ENCODE measurements around the gene BCL2L14.

The BCL2L14 gene, protein sequence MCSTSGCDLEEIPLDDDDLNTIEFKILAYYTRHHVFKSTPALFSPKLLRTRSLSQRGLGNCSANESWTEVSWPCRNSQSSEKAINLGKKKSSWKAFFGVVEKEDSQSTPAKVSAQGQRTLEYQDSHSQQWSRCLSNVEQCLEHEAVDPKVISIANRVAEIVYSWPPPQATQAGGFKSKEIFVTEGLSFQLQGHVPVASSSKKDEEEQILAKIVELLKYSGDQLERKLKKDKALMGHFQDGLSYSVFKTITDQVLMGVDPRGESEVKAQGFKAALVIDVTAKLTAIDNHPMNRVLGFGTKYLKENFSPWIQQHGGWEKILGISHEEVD

DNA sequence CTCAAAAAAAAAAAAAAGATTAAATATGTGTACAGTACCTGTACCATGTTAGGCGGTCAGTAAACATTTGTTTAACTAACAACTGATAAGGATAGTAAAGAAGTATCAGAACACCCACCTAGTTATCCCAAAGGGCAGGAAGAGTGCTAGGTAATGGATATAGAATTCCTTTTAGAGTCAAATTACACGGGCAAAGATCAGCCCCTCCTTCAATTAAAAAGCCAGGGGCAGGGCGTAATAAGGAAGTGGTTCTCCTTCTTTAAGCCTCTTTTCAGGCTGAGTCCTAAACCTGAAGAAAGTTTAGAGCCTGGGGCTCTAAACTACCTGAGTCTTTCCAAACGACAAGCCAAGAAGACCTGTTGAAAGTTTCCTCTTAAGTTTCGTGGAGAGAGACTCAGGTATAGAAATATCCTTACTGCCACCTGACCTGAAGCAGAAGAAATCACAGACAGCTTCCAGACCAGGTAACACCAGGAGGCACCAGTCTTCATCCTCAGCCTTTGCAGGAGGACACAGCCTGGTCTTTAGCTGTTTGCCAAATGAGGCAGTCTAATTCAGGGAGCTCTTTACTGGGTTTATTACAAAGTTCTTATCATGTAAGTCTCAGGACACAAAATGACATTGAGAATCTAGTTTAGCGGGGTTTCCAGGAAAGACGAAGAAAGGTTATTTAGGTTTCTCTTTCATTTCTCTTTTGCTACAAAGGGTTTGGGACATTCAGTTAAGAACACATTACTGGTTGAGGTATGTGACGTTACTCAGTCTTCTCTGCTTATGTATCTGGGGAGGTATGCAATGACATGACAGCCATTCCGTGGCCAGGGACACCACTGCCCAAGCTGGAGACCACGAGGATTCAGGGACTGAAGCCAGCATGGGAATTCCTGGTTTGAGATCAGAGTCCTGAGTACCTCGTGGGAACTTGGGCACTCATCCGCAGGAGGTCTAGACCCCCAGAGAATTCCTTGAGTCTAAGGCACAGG lies at the start of gene BCL2L14:
Gene BCL2L14, plus strand, starts transcription at position 266 of the 983 bp plus-strand sequence. CDS start 8,367 bp downstream, outside the sequence.
- DNase-seq: no peak

DNA sequence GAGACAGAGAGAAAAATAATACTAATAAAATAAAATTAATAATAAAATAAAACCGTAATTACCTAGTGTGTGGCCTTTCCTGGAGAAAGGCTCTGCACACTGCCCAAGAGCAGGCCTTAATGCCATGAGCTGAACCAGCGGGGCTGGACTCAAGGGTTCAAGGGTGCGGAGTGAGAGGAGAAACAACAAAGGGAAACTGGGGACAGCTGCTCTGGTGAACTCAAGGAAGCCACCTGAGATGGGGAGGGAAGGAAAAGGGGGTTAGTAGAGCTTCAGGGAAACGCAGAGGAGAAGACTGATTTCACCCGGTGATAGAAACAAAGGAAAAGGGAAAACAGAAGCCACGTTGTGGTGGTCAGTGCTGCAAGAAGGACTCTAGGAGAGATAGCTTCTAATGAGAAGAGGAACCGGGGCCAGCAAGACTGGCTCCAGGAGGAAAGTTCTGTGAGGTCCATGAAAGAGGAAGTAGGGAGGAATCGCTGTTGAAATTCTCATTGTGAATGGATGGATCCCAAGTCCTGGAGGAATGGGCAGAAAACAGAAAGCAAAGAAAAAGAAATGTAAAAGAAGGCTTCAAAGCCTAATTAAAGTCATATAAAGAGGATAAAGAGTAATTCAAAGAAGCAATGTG lies 48.3 kb upstream of the BCL2L14 start:
- DNase-seq: no peak

- no peak for DNase-seq
Observed at GRCh38 chr12:12023456-12023855, 47.3 kb upstream of the BCL2L14 start.

DNA sequence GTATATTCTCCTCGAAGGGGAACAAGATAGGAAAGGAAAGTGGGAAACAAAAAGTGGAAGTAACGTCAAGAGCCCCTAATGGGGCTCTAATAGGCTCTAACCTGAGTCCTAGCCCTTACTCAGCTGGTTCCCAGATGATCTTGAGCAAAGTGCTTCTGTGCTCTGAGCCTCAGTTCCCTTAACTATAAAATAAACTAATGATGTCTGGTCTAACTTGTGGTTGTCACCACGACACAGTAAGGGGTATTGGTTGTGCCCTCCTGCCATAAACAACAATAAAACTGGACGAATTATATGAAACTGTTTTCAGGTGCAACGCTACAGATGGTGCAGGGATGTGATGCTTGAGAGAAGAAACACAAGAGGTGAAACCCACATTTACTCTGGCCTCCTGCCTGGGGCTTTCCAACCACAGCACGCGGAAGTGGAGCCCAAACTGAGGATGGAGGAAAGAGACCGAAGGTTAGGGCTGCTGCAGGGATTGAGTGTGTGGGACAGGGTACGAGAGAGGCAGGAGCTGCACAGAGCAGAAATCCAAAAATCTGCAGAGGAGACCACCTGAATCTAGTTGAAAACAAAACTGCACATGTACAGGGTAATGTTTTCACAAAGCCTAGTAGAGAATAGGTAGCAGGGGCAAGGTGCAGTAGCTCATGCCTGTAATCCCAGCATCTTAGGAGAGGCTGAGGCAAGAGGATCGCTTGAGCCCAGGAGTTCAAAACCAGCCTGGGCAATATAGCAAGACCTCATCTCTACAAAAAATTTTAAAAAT lies 45.6 kb upstream of the BCL2L14 start:
- no peak for DNase-seq

DNA sequence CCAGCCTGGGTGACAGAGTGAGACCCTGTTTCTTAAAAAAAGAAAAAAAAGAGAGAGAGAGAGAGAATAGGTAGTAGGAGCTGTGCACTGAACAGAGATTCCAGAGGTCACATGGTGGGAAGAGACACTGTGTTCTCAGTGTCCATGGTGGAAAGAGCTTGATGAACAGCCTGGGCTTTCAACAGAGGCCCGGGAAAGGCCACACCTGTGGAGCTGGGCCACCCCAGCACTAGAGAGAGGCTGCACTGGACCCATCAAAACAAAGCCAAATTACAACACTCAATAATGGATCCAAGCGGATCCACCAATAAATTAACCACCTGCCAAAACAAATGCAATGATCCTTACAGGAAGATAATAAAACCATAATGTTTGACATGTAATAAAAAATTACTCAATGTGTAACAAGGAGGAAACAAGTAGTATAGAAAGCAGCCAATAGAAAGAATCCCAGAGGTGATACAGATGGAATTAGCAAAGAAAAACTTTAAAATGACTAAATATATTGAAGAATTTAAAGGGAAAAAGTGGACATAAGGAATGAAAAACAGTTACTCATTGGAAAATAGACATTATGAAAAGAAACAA lies 44.8 kb upstream of the BCL2L14 start:
- DNase-seq: no peak

- no peak for DNase-seq
Observed at GRCh38 chr12:12028668-12029402, 41.9 kb upstream of the BCL2L14 start.

GRCh38 chr12:12029653-12030052 lies 41.1 kb upstream of the BCL2L14 start:
- DNase-seq: no peak

DNA sequence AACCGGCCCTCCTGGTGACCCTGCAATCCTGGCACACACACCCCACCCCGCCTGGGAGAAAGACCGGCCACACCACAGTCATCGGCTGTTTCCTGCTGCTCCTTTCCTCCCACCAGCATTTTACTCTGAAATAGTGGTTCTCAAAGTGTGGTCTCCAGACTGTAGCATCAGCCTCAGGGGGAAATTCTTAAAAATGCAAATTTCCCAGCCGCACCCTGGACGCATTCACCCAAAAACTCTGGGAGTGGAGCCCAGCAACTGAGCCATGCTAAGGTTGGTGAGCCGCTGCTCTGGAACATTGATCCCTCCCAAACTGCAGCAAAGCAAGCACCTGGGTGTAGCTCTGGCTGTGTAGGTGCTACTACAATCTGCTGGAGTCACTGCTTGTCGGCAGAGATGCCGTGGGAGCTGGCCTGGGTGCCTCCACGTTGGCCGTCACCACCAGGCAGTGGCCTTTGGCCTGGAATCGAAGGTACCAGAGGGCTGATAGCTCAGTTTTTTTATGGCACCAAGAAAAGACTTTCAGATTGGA lies 38.4 kb upstream of the BCL2L14 start:
- no peak for DNase-seq

DNA sequence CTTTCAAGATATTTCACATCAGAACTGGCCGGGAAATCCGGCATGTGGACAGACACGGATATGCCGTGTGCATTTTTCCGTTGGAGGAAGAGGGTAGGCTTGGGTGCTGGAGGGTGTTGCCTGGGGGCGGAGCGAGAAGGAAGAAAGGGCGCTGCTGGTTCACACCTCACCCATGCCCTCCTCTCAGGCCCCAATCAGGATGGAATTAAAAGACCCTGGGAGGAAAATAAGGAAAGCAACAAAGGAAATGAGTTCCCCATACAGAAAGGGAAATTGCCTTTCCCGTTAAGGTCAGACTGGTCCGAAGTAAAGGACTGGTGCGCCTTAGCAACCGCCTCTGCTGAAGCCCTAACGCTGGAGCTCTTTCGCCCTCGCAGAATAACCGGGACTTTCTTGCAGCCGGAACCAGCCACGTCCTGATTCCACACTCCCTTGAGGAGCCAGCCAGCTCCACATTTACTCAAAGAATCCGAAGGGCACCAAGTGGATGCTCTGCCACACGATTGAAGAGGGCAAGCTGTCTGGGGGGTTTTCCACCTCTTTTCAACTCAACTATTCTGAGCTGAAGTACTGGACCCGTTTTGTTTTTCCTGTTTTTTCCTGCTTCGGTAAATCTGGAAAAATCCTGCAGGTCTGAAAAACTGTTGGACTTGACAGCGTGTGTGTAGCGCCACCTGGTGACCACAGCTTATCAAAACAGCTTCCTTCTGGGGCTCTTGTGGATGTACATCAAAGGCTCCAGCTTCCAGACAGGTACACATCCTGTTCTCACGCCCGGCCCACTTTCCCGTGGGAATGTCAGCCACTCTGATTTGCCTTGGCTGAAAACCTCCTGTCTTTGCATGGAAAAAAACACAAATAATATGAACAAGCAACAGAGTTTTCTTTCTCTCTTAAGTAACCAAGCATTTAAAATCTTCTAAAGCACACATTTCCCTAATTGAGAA lies 37.6 kb upstream of the BCL2L14 start:
- DNase-seq: peak in 12 of 14 donors; percentile 35 to 76 (median 67)

GRCh38 chr12:12033824-12034223 lies 36.9 kb upstream of the BCL2L14 start:
- no peak for DNase-seq

- no peak for DNase-seq
Observed at GRCh38 chr12:12034344-12034743, 36.4 kb upstream of the BCL2L14 start.

GRCh38 chr12:12035229-12035628 lies 35.5 kb upstream of the BCL2L14 start:
- no peak for DNase-seq

DNA sequence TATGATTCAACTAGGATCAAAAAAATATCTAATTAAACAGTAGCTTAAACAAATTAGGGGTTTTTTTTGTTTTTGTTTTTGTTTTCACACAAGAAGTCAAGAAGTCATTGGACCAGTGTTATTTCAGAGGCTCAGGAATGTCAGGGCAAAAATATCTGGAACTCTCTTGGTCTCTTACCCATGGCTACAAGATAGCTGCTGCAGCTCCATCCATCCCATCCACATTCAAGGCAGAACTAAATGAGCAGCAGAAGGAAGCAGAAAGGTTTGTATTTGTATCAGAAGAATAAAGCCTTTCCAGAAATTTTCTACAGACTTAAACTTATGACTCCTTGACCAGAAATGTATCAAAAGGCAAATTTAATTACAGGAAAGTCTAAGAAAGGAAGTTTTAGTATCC lies 33.8 kb upstream of the BCL2L14 start:
- no peak for DNase-seq

DNA sequence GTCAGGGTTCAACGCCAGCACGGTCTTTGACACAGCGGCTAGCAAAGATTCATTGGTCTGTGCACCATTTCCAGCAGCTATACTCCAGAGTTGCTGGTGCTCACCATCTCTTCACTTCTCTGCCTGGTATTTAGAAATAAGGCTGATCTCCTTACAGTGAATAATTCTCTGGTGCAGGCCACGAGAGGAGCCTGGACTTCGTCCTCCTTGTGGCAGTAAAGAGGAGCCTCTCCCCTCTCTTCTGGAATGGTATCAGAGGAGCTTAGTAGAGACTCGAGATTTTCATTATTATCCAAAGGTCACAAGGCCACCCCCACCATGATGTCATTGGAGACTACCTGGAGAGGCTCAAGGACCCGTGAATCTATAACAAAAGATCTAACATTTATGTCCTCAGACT lies 30.8 kb upstream of the BCL2L14 start:
- DNase-seq: no peak

- DNase-seq: no peak
Observed at GRCh38 chr12:12046401-12046800, 24.3 kb upstream of the BCL2L14 start.

GRCh38 chr12:12047682-12048081 lies 23.1 kb upstream of the BCL2L14 start:
- no peak for DNase-seq

DNA sequence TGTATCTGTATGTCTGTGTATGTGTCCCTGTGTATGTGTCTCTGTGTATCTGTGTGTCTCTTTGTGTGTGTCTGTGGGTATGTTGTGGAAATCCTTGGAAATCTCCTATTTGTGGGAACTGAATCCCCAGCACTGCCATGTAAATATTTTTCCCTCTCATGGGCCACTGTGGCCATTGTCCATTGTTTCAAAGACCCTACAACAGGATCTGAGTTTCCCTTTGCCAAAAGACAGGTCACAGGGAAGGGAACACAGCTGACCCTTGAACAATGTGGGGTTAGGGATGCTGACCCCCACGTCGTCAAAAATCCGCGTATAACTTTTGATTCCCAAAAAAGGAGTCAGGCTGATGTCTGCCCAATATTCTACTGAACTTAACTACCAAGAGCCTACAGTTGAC lies 22.5 kb upstream of the BCL2L14 start:
- DNase-seq: no peak

DNA sequence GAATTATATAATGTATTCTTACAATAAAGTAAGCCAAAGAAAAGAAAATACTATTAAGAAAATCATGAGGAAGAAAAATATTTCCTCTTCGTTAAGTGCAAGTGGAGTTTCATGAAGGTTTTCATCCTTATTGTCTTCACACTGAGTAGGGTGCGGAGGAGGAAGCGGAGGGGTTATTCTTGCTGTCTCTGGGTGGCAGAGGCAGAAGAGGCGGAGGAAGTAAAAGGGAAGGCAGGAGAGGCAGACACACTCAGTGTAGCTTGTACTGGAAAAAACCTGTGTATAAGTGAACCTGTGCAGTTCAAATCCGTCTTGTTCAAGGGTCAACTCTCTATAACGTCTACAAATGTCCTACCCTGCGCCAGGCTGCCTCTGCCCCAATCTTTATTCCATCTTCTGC lies 22.0 kb upstream of the BCL2L14 start:
- no peak for DNase-seq

- no peak for DNase-seq
Observed at GRCh38 chr12:12051668-12052067, 19.1 kb upstream of the BCL2L14 start.

GRCh38 chr12:12054993-12055392 lies 15.7 kb upstream of the BCL2L14 start:
- DNase-seq: no peak
